SK-N-MC (cell line): Measurements from ENCODE around the gene POU2AF2.

Experiments
- EZH2 ChIP-seq: fragments of 200-600 bp; sonication (generic); IDR thresholded peaks from one replicate; pipeline ENCODE4 v1.6.1; 2017; ENCODE audit warnings: antibody characterized with exemption
- FOXP2 ChIP-seq: optimal IDR thresholded peaks from 2 replicates; pipeline ENCODE3; 2011; ENCODE audit warnings: mild to moderate bottlenecking, moderate library complexity; ENCODE audit not compliant: insufficient read depth; ENCODE audit errors: extremely low read length, control extremely low read depth
- POLR2AphosphoS5 ChIP-seq: IDR thresholded peaks from 2 replicates; pipeline ENCODE4 v1.6.1; 2012; ENCODE audit warnings: mild to moderate bottlenecking, low read depth, low read length, borderline replicate concordance

DNA sequence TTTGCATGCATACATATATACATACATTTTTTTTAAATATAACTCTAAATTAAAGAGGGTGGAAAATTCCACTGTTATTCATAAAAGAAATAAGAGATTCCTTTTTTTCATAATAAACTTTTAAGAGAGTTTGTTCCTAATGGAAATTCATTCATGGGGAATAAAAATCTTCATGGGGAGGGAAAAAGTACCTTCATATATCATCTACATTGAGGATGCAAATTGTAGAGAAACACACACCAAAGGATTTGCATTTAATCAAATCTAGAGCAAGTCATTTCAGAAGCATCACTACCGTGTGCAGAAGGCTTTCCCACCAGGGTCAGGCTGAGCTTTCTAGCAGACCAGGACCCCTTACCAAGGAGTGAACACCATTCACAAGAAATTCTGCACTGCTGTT is at the start of gene POU2AF2:
- TF ChIP-seq POLR2AphosphoS5 (no peak), EZH2 (no peak), FOXP2 (no peak)
